ENCODE results near the gene CRISPLD2.
"Not testable (repeated sequence)": the region's sequence is repeated elsewhere in the genome, so short reads cannot be mapped to it uniquely, and the experiment has no call there.

Gene CRISPLD2

DNA sequence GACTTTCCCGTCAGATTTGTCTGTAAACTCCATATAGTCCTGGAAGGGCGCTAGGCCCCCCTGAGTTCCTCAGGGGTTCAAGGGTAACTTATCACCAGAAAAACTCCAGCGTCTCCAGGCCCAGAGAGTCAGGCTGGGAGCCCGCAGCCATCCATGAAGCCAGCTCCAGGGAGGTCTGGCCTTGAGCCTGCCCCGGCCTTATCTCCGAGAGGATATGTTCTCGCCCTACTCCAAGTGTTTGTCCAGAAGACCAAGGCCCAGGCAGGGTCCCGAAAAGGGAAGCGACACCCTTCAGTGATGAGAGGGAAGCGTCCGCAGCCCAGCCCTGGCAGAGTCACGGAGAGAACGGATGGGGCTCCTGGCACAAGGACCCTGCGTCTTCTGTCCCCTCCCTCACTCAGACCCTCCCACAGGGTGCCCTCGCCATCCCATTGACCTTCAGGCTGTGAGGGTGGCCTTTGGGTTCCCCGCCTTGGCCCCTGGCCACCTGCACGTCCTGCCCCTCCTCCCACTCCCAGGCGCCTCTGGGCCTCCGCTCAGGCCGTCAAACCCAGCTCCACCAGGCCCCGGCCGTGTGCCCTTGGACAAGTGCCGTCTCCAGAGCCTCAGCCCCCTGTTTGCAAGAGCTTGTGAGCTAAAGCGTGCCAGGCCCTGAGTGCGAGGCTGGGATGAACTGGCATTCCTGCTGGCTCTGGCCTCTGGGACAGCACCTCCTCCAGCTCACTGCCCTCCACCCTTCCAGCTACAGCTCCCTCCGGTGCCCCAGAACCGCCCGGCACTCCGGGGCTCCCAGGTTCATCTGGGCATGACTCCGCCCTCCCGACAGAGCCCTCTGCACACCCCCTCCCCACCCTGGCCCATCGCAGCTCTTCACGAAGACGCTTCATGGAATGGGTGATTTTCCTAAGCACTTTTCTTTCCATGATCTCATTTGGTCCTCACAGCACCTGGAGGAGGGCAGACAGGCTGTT is 108.1 kb downstream of the CRISPLD2 start:
- DNase-seq (ENCODE audit: low read depth in 1 of 2, low spot score in 1 of 2), result no peak

DNA sequence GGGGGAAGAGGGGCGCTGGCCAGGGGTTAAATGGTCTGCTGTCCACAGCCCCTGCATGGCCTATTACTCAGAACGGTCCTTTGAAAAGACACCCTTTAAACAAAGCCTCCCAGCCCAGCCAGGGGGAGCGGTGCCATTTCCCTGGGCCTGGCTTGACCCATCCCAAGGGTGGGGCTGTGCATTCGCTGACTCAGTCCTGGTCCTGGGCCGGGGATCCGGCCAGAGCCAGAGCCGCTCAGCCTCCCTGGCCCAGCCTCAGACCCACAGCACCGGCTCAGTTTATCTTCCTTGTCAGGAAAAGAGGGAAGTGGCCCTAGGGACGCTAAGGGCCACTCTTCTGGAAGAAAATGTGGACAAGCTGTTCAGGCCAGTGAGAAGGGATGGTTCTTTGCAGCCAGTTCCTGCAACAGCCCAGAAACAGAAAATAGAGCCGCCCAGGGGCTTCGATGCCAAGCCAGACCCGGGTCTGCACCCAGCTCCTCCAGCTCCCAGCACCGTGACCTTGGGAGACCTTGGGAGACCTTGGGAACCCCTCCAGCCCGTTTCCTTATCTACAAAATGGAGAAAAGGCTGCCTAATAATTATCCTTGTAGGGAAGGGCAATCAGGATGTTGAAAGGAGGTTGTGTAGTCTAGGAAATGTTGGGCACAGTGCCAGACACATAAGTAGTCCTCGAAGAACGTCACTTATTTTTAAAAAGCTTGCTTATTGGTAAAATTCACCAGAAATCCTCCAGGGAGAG is 109.1 kb downstream of the CRISPLD2 start:
- DNase-seq (ENCODE audit: low read depth in 1 of 2, low spot score in 1 of 2), result no peak

DNA sequence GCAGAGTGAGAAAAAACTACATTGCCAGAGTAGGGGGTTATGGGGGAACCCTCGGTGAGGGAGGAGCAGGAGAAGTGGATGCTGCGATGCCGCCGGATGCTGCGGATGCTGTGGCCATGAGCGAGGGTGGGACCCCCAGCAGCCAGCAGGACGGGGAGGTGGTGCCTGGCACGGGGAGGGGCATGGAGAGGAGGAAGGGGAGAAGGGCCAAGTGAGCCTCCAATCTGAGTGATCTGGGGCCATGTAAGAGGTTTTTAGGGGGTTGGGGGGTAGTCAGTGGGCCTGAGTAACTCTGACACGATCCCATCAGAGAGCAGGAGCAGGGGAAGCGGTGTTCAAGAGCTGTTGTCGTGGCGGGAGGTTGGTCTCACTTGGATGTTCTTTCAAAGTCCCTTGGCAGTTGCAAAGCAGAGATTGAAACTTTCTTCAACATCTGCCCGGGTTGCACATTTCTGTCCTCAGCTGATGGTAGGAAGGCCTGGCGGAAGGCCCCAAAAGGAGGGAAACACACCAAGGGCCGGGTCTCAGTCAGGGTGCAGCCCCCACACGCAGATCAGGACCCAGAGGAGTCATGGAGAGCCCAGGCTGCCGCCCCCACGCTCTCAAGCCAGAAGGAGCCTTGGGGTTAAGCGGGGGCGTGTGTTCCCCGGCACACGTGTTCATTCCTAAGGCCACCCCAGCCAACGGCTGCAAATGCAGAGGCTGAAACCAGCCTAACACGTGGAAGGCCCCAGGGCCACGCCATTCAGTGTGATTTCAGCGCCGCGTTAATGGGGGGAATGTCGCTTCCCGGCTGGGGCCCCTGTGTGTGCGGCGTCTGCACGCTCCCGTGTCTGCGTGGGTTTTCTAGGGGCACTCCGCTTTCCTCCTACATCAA is 109.9 kb downstream of the CRISPLD2 start:
- DNase-seq (ENCODE audit: low read depth in 1 of 2, low spot score in 1 of 2), result no peak

DNA sequence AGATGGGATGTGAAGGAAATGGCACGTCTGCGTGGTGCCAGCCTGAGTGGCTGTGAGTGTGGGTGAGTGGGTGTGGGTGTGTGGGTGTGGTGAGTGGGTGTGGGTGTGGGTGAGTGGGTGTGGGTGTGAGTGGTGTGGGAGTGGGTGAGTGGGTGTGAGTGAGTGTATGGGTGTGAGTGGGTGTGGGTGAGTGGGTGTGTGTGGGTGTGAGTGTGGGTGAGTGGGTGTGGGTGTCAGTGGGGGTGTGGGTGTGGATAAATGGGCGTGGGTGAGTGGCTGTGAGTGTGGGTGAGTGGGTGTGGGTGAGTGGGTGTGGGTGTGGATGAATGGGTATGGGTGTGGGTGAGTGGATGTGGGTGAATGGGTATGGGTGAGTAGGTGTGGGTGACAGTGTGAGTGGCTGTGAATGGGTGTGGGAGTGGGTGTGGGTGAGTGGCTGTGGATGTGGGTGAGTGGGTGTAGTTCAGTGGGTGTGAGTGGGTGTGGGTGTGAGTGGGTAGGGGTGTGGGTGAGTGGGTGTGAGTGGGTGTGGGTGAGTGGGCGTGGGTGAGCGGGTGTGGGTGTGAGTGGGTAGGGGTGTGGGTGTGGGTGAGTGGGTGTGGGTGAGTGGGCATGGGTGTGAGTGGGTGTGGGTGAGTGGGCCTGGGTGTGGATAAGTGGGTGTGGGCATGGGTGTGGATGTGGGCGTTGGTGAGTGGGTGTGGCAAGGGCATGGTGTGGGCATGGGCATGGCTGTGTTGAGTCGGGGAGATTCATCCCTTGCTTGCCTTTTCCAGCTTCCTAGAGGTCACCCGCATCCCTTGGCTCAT is 110.7 kb downstream of the CRISPLD2 start:
- DNase-seq (ENCODE audit: low read depth in 1 of 2, low spot score in 1 of 2), result no peak

DNA sequence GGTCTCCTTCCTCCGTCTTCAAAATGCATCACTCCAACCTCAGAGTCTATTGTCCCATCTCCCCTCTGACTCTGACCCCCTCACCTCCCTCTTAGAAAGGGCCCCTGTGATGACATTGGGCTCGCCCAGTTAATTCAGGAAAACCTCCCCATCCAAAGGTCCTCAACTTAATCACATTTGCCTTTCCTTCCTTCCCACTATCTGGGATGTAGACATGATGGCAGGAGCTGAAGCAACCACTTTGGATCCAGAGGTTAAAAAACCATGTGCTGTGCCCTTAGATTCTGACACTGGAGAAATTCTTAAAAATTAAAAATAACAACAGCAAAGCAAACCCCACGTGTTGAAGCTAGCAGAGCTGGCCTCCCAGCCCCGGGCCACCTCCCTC is 111.3 kb downstream of the CRISPLD2 start:
- DNase-seq (ENCODE audit: low read depth in 1 of 2, low spot score in 1 of 2), result no peak

DNA sequence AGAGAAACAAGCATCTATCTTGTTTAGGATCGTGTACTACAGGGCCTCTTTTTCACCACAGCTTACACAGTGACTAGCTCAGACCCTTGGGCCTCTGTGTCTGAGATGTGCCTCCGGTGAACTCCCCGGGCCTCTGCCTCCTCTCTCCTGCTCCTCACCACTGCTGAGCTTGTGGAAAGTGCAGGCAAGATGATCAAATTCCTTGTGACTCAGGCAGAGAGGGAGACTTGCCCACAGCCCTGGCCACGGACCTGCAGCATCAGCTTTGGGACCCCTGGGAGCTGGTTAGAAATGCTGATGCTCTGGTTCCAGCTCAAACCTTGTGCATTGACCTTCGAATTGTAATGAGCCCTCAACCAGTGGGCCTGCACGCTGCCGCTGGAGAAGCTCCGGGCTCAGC is 111.7 kb downstream of the CRISPLD2 start:
- DNase-seq (ENCODE audit: low read depth in 1 of 2, low spot score in 1 of 2), result no peak

DNA sequence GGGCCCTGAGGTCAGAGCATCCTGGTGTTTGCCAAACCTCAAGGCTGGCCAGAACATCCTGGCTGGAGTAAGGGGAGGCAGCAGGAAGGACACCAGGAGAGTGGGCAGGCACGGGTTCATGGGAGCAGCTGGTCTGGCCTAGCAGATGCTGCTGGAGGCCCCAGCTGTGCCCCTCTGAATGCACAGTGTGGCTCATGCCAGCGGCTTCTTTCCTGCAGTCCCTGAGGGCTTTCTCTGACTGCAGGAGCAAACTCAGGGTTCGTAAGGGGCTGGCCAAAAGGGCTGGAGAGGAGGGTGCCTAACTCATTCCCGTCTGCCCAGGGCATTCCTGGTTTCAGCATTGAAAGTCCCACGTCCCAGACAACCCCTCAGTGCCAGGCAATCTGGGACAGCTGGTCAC is 112.9 kb downstream of the CRISPLD2 start:
- DNase-seq (ENCODE audit: low read depth in 1 of 2, low spot score in 1 of 2), result no peak

DNA sequence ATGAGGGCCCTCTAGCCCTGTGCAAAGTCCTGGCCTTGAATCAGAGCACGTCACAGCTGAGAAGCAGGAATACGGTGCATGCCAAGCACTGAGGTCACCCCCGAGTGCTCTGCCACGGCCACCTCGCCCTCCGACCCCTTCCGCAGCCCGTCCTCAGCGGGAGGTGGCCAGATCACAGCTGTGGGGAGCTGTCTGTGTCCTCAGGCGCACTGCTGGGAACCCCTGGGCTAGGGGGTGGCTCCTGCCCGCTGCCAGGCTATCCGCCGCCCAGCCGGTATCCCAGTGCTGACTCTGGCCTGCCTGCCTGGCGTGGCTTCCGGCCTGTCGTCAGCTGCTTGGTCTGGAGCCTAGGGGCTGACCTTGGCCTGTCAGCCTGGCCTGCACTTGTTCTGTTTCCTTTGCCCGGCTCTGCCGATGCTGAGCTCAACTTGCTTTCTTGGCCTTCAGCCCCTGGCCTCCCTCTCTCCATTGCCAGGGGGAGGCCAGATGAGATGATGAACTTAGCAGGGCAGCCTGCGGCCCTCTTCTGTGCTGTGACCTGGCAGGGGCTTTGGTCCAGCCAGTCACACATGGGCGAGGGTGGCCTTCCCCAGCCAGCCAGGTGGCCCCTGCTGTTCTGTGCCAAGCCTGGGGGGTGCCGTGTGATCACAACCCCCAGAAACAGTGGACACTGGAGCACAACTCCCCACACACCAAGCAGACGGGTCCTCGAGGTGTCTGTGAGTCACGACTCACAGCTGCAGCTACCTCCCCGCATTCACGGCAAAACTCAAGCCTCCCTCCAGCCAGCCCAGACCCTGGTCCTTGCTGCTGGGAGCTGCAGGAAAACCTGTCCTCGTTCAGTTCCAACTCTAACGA is 114.2 kb downstream of the CRISPLD2 start:
- DNase-seq (ENCODE audit: low read depth in 1 of 2, low spot score in 1 of 2), result no peak

DNA sequence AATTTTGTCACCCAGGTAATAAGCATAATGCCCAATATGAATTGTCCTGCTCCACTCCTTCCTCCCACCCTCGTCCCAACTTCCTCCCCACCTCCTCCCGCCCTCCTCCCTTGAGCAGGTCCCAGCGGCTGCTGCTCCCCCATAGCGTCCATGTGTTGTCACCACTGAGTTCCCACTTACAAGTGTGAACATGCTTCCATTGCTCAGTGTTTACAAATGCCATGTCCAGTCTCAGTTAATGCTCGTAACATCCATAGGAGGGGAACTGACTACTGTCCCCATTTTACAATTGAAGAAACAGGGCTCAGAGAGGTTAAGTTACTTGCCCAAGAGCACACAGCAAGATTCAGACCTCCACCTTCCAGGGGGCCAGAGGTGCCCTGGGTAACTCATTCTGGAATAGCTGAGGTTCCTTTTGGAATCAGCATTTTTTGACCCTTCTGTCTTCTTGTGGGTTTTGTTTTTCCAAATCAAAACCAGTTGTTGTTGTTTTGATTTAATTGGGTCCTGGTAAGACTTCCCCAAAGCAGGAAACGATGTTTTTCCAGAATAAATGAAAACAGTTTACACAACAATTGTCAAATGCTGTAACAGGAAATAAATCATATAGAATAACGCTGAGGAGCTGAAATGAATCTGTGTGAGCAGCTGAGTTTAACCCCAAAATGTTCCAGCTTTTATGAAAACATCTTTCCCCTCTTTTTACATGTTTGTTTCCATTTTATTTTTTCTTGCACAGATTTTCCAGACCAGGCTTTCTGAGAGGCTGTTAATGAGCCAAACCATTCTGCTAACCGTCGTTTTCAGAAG is 117.6 kb downstream of the CRISPLD2 start:
- DNase-seq (ENCODE audit: low read depth in 1 of 2, low spot score in 1 of 2), result no peak

DNA sequence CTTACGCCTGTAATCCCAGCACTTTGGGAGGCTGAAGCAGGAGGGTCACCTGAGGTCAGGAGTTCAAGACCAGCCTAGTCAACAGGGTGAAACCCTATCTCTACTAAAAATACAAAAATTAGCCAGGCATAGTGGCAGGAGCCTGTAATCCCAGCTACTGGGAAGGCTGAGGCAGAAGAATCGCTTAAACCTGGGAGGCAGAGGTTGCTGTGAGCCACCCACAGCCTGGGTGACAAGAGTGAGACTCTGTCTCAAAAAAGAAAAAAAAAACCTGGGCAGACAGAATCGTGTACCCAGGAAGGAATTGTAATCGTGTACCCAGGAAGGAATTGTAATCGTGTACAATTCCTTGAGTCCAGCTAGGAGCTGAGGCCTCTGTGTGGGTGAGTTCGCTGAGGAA is 118.8 kb downstream of the CRISPLD2 start:
- DNase-seq (ENCODE audit: low read depth in 1 of 2, low spot score in 1 of 2), result not testable (repeated sequence)

DNA sequence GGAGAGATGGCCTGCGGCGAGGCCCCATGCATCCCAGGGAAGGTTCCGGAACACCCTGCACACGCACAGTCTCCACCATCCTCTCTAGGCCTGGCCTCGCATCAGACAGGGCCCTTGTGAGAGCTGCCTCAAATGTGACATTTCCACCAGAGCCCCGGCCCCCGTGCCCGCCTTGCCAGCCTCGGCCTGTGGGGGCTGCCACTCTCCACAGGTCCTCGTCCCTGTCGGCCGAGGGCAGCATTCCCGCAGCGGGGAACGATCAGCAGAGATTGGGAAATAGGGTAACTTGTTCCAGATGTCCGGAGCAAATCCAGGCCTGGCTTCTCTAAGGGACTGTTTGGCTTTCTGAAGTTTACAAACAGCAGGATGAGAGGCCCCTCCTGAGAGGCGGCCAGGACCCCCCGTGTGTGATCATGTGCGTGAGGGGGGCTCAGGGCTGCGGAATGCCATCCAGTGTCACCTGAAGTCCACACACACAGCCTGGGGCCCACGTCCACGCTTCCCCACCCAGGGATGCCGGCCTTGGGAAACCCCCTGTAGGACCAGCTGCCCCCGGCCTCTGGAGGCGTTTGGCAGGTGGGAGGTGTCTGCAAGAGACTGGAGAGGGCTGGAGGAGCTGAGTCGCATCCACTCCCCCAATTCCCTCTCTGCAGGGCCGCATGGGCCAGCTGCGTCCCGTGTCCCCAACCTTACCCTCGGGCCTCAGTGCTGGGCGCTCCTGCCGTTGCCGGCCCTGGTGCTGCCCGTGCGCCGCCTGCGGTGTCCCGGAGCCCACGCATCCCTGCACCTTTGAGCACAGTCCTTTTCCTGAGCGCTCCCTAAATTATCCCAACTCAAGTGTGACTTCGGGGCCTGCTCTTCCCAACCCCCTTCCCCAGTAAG is 121.1 kb downstream of the CRISPLD2 start:
- no peak for DNase-seq (ENCODE audit: low read depth in 1 of 2, low spot score in 1 of 2)

DNA sequence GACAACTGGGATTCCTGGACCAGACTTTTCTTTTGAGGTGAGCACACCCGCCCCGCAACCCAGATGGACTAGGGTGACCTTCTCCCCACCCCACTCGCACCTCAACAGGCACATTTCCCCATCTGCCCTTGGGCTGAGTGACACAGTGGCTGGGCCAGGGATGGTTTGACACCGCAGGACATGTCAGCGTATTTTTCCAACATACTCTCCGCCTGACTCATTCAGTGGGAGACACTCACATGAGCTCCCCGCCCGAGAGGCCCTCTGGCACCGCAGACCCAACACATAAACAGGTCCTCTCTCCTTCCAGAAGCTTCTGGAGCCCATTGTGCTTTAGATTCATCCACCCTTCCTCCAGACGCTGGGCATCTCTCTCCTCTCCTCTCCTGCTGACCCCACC is 122.1 kb downstream of the CRISPLD2 start:
- no peak for DNase-seq (ENCODE audit: low read depth in 1 of 2, low spot score in 1 of 2)

DNA sequence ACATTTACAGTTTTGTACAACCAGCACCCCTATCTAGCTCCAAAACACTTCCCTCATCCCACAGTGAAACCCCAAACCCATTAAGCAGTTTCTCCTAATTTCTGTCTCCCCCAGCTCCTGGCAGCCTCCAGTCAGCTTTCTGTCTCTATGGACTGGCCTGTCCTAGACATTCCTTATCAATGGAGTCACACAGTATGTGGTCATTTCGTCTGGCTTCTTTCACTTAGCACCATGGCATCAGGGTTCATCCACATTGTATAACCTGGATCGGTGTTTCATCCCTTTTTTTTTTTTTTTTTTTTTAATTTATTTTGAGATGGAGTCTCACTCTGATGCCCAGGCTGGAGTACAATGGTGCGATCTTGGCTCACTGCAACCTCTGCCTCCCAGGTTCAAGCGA is 123.0 kb downstream of the CRISPLD2 start:
- no peak for DNase-seq (ENCODE audit: low read depth in 1 of 2, low spot score in 1 of 2)

DNA sequence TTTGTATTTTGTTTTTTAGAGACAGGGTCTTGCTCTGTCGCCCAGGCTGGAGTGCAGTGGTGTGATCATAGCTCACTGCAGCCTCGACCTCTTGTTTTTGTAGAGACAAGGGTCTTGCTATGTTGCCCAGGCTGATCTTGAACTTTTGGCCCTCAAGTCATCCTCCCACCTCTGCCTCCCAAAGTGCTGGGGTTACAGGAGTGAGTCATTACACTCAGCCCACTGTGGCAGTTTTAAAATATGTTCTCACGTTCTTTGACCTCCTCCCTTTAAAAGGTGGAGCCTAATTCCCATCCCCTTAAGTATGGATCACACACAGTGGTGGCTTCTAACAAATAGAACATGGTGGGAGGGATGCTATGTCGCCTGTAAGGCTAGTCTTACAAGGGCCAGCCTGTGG is 123.8 kb downstream of the CRISPLD2 start:
- no peak for DNase-seq (ENCODE audit: low read depth in 1 of 2, low spot score in 1 of 2)

DNA sequence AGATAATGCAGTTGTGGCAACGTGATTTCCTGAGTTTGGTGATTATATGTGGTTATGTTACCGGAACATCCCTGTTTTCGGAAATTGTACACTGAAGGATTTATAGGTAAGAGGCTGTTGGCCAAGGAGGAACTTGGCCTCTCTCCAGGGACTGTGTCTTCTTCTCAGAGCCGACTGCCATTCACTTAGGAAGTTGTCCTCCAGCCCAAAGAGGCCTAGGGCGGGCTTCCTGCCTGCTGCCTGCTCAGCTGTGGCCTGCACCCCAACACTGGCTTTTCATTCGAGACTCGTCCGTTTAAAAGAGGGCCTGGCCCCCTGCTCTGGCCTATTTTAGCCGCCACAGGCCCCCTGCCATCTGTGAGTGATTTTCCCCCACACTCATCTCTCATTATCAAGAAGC is 127.2 kb downstream of the CRISPLD2 start:
- no peak for DNase-seq (ENCODE audit: low read depth in 1 of 2, low spot score in 1 of 2)

DNA sequence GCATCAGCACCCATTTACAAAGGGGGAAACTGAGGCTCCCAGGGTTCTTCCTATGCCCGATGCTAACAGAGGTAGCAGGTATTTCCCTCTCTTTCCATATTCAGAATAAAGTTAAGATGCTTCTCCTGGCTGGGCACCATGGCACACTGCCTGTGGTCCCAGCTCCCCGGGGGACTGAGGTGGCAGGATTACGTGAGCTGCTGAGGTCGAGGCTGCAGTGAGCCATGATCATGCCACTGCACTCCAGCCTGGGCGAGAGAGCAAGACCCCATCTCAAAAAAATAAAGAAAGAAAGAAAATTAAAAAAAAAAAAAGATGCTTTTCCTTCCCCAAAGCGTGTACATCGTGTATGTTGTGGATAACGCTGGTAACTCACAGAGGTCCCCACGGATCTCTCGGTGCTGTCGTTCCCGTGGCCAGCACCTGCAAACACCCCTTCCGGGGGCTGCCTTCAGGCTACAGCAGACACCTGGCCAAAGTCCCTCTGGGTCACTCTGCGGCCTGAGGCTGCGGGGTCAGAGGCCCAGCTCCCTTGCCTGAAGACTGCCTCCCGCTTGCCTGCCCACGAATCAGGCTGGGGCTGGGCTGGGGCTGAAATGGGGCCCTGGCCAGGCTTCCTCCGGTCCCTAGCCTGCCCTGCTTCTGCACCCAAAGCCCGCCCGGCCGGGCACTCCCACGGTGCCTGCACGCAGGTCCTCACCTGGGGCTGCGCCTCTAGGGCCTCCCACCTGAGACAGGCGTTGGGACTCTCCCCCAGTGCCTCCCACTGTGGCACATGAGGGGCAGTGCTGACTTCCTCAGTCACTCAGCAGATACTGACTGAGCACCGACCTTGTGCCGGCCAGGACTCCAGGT is 128.4 kb downstream of the CRISPLD2 start:
- DNase-seq (ENCODE audit: low read depth in 1 of 2, low spot score in 1 of 2), result no peak
